ENCODE results near the gene TP63. TPM values are rescaled to one million over a fixed set of nuclear protein-coding genes. Genes with fewer than 3 reads are reported as not detected.

The TP63 gene
- total and polyA plus RNA-seq, 2 donors (not counting 3 experiments of a cell fraction or from before 2014, with no cell fraction given) = not detected

DNA sequence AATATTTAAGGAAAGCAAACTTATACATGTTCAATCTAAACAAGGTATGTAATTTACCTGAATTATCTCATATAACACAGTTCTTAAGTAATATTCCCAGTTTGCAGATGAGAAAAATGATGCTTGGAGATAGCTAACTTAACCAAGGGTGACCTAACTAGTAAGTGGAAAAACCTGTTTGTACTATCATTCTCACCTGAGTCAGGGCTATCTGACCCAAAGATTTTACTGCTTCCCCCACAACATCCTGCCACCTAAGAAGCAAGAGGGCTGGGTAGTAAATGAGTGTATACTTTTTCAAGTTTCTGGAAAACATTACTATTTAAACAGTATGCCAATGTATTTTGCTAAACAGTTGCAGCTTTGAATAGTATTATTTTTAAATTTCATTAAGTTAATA lies 10.6 kb downstream of the TP63 start:
- CTCF ChIA-PET = interaction anchor here (1.1 to 1.3 kb wide), 2 partner anchors 10 to 307 kb away, joined by 3 to 4 read pairs; no protein-coding TSS in a partner anchor
- dilution Hi-C loops (cut with MboI; ENCODE audit: extremely low pct_ligation_motif_present, low sequenced_read_pairs) = no loop called here

More for the DNA sequence above, 10.6 kb downstream of the TP63 start:
- Histone ChIP-seq H3K4me3 (replicated peaks in 1 of 3; ENCODE audit: insufficient read depth in 1 of 3, low read depth in 1 of 3, low read length in 3 of 3) (no peak overlapping the region), H3K9ac (replicated peaks; ENCODE audit: extremely low read depth, insufficient read depth, low read length) (no peak overlapping the region), H3K9me3 (replicated peaks; ENCODE audit: control insufficient read depth, insufficient read depth, low read length) (no peaks in the 10 kb centered on the region), H3K27me3 (ENCODE audit: control insufficient read depth in 2 of 2, insufficient read depth in 2 of 2, low read length in 2 of 2) (no peaks in the 10 kb centered on the region), H4K20me1 (replicated peaks; ENCODE audit: control insufficient read depth, extremely low read depth, insufficient read depth, low read length) (no peaks in the 10 kb centered on the region), H3K27ac (ENCODE audit: insufficient read depth, low read depth, low read length) (no peak overlapping the region), H3K4me1 (ENCODE audit: control insufficient read depth, extremely low read depth, insufficient read depth, low read length) (no peaks in the 10 kb centered on the region), H3K4me2 (ENCODE audit: insufficient read depth, low read length) (no peak overlapping the region), H3K9me1 (replicated peaks; ENCODE audit: control insufficient read depth, extremely low read depth, insufficient read depth, low read length) (no peaks in the 10 kb centered on the region), H3K79me2 (ENCODE audit: control insufficient read depth, insufficient read depth, low read length) (no peaks in the 10 kb centered on the region), H2AFZ (ENCODE audit: low read depth, low read length) (no peak overlapping the region), H3K36me3 (ENCODE audit: control insufficient read depth in 2 of 2, extremely low read depth in 1 of 2, insufficient read depth in 2 of 2, low read length in 2 of 2) (no peaks in the 10 kb centered on the region)
- POLR2A ChIA-PET = no interaction called here
- TF ChIP-seq POLR2AphosphoS5 (IDR thresholded peaks at IDR 0.05; ENCODE audit: insufficient read depth, low read depth, low read length) (no peak), EZH2 (IDR thresholded peaks at IDR 0.05; ENCODE audit: borderline replicate concordance, low read depth, low read length, severe bottlenecking) (no peak), POLR2A (IDR thresholded peaks at IDR 0.05; ENCODE audit: low read depth, low read length) (no peak), GATA2 (IDR thresholded peaks at IDR 0.05; ENCODE audit: insufficient read depth, insufficient read length, low read depth, low read length) (no peak)
- TF ChIP-seq, protein P1, sequence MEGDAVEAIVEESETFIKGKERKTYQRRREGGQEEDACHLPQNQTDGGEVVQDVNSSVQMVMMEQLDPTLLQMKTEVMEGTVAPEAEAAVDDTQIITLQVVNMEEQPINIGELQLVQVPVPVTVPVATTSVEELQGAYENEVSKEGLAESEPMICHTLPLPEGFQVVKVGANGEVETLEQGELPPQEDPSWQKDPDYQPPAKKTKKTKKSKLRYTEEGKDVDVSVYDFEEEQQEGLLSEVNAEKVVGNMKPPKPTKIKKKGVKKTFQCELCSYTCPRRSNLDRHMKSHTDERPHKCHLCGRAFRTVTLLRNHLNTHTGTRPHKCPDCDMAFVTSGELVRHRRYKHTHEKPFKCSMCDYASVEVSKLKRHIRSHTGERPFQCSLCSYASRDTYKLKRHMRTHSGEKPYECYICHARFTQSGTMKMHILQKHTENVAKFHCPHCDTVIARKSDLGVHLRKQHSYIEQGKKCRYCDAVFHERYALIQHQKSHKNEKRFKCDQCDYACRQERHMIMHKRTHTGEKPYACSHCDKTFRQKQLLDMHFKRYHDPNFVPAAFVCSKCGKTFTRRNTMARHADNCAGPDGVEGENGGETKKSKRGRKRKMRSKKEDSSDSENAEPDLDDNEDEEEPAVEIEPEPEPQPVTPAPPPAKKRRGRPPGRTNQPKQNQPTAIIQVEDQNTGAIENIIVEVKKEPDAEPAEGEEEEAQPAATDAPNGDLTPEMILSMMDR (IDR thresholded peaks at IDR 0.05; ENCODE audit: extremely low read depth in 1 of 2, insufficient read depth in 1 of 2, low read depth in 1 of 2, low read length in 2 of 2) = no peak
- TF ChIP-seq, protein P2, sequence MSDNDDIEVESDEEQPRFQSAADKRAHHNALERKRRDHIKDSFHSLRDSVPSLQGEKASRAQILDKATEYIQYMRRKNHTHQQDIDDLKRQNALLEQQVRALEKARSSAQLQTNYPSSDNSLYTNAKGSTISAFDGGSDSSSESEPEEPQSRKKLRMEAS (IDR thresholded peaks at IDR 0.05; ENCODE audit: insufficient read depth, insufficient read length) = no peak
- intact Hi-C loops (cut with micrococcal nuclease) = no loop called here
- no peak for FAIRE-seq
- no TSS peak for BruUV-seq (replicated peaks)
- no peak for DNase-seq (ENCODE audit: low read depth, low spot score)

All from endothelial cell of umbilical vein (primary cell).